Cardiac fibroblast (primary cell): ENCODE measurements around the gene AP2A2.
A peak's percentile ranks its signal among the peaks of the same experiment; 100 is the strongest.

Source experiments
- DNase-seq, 2 donors: peaks; one replicate each; pipeline versions ENCODE4 v3.0.0 to v3.0.0-alpha.2; 2010; ENCODE audit warnings: low read depth in 2 of 2
- H3K4me3 ChIP-seq, 2 donors: replicated peaks in 1 of 2; 1 replicate in 1 of 2; 2 replicates in 1 of 2; pipeline ENCODE4 v1.5.1; 2011; ENCODE audit warnings: low read depth in 2 of 2, low read length in 2 of 2, mild to moderate bottlenecking in 2 of 2, moderate library complexity in 1 of 2
- TF ChIP-seq, protein P1 (sequence below): IDR thresholded peaks from one replicate; pipeline ENCODE4 v1.5.1; 2011; ENCODE audit warnings: low read depth, mild to moderate bottlenecking, low read length, inconsistent platforms

Gene AP2A2

DNA sequence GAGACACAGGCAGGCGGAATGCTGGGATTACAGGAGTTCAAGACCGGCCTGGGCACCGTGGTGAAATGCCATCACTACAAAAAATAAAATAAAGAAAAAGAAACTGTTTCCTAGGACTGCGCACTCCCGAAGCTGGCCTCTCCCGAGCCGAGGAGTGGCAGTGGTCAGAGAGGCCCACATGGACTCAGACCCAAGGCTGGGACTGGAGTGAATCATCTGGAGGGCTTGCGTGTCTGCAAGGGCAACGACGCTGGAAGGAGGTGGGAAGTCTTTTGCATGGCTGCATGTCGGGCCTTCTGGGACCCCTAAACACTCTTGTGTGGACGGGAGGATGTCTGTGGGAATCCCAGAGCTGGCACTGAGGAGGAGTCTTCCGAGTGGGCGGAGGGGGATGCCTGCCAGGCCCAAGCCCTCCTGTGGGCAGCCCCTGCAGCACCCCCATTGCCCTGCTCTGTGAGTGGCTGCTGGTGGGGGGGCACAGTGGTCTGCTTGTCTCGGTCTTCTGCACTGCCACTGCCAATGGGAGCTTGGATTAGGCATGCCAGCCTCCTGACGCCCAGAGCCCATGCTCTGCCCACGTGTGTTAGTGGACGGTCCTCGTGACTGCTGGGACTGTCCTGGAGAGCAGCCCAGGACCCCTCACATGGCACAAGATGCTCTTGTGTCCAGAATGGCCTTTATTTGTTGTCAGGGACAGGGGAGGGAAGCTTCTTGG is 1.8 kb upstream of the AP2A2 start:
- no peak overlapping the region for H3K4me3 ChIP-seq
- TF ChIP-seq, protein P1, sequence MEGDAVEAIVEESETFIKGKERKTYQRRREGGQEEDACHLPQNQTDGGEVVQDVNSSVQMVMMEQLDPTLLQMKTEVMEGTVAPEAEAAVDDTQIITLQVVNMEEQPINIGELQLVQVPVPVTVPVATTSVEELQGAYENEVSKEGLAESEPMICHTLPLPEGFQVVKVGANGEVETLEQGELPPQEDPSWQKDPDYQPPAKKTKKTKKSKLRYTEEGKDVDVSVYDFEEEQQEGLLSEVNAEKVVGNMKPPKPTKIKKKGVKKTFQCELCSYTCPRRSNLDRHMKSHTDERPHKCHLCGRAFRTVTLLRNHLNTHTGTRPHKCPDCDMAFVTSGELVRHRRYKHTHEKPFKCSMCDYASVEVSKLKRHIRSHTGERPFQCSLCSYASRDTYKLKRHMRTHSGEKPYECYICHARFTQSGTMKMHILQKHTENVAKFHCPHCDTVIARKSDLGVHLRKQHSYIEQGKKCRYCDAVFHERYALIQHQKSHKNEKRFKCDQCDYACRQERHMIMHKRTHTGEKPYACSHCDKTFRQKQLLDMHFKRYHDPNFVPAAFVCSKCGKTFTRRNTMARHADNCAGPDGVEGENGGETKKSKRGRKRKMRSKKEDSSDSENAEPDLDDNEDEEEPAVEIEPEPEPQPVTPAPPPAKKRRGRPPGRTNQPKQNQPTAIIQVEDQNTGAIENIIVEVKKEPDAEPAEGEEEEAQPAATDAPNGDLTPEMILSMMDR = no peak
- no peak for DNase-seq

GRCh38 chr11:924406-925157 is 1.1 kb upstream of the AP2A2 start:
- TF ChIP-seq, protein P1 = no peak
- no peak overlapping the region for H3K4me3 ChIP-seq
- DNase-seq = no peak

- TF ChIP-seq, protein P1 = no peak
- peak overlapping the region; percentile 19 to 42 for H3K4me3 ChIP-seq
- DNase-seq = no peak
Measured at GRCh38 chr11:925158-925495, 543 bp upstream of the AP2A2 start.

DNA sequence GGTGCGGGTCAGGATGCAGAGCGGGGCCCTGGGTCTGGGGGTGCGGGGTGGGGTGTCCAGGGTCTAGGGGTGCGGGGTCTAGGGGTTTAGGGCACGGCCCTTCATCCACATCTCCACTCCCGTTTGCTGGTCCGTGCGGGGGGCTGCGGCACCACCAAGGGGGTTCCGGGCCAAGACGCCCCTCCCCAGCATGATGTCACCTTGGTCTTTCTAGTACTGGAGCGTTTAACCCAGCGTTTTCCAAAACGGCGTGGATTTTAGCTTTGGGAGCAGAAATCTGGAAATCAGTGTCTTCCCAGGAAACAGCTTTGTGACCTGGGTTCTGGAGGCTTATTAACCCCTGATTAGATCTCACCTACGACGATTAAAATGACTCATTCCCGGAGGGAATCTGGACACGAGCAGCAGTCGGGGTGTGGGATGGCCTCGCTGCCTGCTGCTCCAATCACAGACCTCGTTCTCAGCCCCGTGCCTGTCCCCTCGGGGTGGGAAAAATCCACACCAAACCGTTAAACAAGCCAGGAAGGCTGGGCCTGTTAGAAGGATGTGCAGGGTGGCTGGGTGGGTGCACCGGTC is 759 bp downstream of the AP2A2 start:
- peak overlapping the region; percentile 80 to 83 for H3K4me3 ChIP-seq
- DNase-seq = peak; percentile 59 to 69
- TF ChIP-seq, protein P1 = no peak

DNA sequence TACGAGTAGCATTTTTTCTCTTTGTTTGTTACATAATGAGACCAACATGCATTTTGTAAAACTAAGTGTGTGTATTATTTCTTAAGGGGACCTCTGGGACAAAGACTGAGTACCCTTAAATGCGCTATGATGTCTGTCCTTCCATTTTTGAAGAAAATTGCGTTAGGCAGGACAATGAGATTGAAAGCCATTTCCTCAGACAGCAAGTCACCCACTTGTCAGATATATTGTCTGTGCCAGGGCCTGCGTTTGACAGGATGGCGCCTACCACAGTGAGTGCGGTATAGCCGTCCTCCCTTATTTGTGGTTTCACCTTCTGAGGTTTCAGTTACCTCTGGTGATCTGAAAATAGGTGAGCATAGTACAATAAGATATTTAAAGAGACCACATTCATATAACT is 2.2 kb downstream of the AP2A2 start:
- H3K4me3 ChIP-seq = no peak overlapping the region
- no peak for DNase-seq
- TF ChIP-seq, protein P1 = no peak

GRCh38 chr11:928786-929185 is 3.1 kb downstream of the AP2A2 start:
- DNase-seq = no peak
- no peak overlapping the region for H3K4me3 ChIP-seq
- TF ChIP-seq, protein P1 = no peak
